T47D (cell line): ENCODE measurements around the gene APOBEC2.
A peak's percentile ranks its signal among the peaks of the same experiment; 100 is the strongest.
"Not testable (repeated sequence)": the region's sequence is repeated elsewhere in the genome, so short reads cannot be mapped to it uniquely, and the experiment has no call there.

Experiments
- DNase-seq, 2 experiments: peaks; one replicate each; pipeline versions ENCODE4 v3.0.0 to v3.0.0-alpha.2; 2011 to 2012; ENCODE audit warnings: low read depth in 1 of 2, low spot score in 1 of 2
- JUND ChIP-seq: IDR thresholded peaks from 2 replicates; pipeline ENCODE4 v1.6.1; 2012; ENCODE audit warnings: low read depth
- in situ Hi-C: cut with HindIII; loops from 2 replicates; pipeline ENCODE4 v1.10.0; 2016; ENCODE audit warnings: low sequenced_read_pairs, low pct_unique_long_range_greater_than_20kb

The APOBEC2 gene

GRCh38 chr6:41053041-41053440, at the start of gene APOBEC2:
TSS of gene APOBEC2 (plus strand) at chr6:41053202. CDS start at chr6:41053348, 146 bp downstream.
- DNase-seq, result no peak
- in situ Hi-C loops, result no loop called here

GRCh38 chr6:41006217-41006616, 46.8 kb upstream of the APOBEC2 start:
- peak in 1 of 2 experiments; percentile 72 for DNase-seq
- in situ Hi-C loops, result not testable (repeated sequence)

More at GRCh38 chr6:41053041-41053440, at the start of gene APOBEC2:
- no peak for TF ChIP-seq JUND

DNA sequence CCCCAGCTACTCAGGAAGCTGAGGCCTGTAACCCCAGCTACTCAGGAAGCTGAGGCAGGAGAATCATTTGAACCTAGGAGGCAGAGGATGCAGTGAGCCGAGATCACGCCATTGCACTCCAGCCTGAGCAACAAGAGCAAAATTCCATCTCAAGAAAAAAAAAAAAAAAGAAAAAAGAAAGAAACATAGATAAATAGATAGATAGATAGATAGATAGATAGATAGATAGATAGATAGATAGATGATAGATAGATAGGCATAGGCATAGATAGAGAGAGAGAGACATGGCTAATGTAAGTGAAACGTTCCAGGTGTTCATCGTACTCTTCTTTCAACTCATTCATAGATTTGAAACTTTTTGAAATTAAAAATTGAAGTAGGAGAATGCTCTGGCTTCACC, 46.0 kb upstream of the APOBEC2 start:
- in situ Hi-C loops, DNase-seq: not testable (repeated sequence)

DNA sequence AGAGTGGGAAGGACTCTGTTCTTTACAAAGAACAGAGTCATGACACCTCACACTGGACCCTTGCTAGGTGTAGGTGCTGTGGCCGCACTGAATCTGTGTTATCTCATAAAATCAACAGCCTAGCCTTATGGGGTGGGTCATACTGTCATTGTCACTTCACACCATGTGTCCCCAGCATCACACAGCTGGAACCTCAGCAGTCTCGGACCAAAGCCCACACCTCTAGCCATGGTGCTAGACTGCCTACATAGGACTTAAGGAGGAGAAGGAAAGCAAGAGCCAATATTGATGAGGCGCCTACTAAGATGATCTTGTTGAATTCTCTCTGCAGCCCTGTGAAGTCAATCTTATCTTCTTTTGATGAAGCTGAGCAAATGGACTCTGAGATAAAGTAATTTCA, 45.0 kb upstream of the APOBEC2 start:
- in situ Hi-C loops, result no loop called here
- no peak for DNase-seq

GRCh38 chr6:41009669-41010068, 43.3 kb upstream of the APOBEC2 start:
- in situ Hi-C loops, result no loop called here

More for the DNA sequence above, 45.0 kb upstream of the APOBEC2 start:
- TF ChIP-seq JUND, result no peak

DNA sequence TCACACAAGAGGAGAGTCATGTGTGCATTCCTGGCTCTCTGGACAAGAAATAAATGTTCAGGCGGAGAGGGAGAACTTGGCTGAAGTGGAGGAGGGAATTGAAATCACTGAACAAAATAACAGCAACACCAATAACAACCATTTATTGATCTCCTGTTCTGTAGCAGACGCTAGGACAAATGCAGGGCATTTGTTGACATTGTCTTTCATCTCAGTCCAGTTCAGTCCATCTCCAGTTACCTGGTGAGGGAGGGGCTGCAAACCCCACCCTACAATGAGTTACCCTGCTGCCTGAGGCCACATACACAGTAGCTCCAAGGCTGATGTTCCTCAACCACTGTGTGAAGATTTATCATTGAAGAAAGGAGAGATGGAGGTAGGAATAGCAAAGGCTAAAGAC, 41.3 kb upstream of the APOBEC2 start:
- no peak for TF ChIP-seq JUND
- in situ Hi-C loops, result no loop called here
- DNase-seq, result no peak

More at GRCh38 chr6:41009669-41010068, 43.3 kb upstream of the APOBEC2 start:
- DNase-seq, result no peak
- no peak for TF ChIP-seq JUND

- in situ Hi-C loops, result no loop called here
- DNase-seq, result no peak
- TF ChIP-seq JUND, result no peak
Observed at GRCh38 chr6:41013466-41014153, 39.4 kb upstream of the APOBEC2 start.

GRCh38 chr6:41014780-41015179, 38.2 kb upstream of the APOBEC2 start:
- no peak for DNase-seq
- no peak for TF ChIP-seq JUND
- in situ Hi-C loops, result no loop called here

DNA sequence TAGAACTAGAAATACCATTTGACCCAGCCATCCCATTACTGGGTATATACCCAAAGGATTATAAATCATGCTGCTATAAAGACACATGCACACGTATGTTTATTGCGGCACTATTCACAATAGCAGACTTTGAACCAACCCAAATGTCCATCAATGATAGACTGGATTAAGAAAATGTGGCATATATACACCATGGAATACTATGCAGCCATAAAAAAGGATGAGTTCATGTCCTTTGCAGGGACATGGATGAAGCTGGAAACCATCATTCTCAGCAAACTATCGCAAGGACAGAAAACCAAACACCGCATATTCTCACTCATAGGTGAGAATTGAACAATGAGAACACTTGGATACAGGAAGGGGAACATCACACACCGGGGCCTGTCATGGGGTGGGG, 37.1 kb upstream of the APOBEC2 start:
- DNase-seq, in situ Hi-C loops: not testable (repeated sequence)

DNA sequence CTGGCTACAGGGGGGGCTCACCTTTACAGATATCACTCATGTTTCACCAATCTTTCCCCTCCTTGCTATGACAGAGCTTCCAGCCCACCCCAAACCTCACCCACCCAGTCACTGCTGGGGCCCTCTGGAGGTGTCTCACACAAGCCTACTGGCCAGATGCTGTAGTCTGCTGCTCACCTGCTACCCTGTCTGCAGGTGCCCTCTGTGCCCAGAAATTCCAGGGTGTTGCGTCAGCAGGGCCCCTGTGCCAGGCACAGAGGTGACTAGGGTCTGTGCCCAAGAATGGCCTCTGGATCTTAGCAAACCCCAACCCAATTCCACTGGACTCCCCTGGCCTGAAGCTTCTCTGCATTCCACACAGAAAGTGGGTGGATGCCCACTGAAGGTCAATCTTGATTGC, 35.3 kb upstream of the APOBEC2 start:
- in situ Hi-C loops, result no loop called here
- no peak for DNase-seq
- no peak for TF ChIP-seq JUND

GRCh38 chr6:41021832-41022231, 31.2 kb upstream of the APOBEC2 start:
- DNase-seq, result peak in 1 of 2 experiments; percentile 46
- no peak for TF ChIP-seq JUND
- in situ Hi-C loops, result no loop called here

GRCh38 chr6:41022294-41022693, 30.7 kb upstream of the APOBEC2 start:
- no peak for TF ChIP-seq JUND
- DNase-seq, result peak in 1 of 2 experiments; percentile 51
- in situ Hi-C loops, result no loop called here

DNA sequence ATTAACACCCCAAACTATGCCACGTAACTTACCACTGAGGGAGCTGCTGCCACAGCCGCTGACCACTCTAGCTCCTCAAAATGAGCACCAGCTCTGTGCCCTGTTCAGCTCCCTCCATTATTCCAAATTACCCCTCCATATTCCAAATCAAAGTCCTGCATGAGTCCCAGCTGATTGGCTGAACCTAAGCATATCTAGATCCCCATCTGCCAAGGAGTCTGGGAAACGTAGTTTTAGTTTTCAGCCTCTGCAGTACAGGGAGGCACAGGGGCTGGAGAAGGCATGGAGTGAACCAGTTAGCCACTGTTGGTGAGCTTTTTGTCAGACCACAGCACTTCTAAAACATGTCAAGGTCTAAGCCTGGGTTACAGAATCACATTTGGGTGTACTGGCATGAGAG, 29.9 kb upstream of the APOBEC2 start:
- in situ Hi-C loops, result no loop called here
- TF ChIP-seq JUND, result no peak
- no peak for DNase-seq

DNA sequence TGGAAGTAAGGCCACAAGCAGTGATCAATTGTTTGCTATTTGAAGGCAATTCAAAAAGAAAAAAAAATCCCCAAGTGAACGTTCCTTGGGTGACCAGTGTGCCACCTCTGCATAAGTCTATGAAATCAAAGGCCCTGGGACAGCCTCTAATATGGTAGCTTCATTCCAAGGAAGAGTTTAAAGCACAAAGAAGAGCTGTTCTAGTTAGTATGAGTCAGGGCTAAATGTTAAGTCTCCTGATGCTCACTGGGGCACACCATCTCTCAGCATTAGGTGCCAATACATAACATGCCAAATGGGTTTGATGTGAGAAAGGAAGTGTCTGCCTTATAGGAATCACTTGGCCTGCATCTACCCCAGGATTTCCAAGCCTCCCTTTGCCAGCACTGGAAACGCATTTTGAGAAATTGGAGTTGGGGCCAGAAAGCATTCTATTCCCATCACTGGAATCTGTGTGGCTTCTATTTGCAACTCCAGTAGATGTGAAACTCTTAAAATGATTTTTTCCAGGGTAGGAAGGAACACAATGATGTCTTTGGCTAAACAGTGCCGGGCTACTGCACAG, 27.0 kb upstream of the APOBEC2 start:
- TF ChIP-seq JUND, result no peak
- no peak for DNase-seq
- in situ Hi-C loops, result no loop called here
